ENCODE measurements around the gene FN1.
A peak's percentile ranks its signal among the peaks of the same experiment; 100 is the strongest.

Gene FN1

GRCh38 chr2:215324811-215325210, 111.1 kb downstream of the FN1 start:
- DNase-seq = no peak

GRCh38 chr2:215320679-215321078, 115.2 kb downstream of the FN1 start:
- DNase-seq = no peak

- DNase-seq = no peak
Measured at GRCh38 chr2:215320102-215320501, 115.8 kb downstream of the FN1 start.

- no peak for DNase-seq
Measured at GRCh38 chr2:215319500-215319899, 116.4 kb downstream of the FN1 start.

- DNase-seq = no peak
Measured at GRCh38 chr2:215316336-215316735, 119.5 kb downstream of the FN1 start.

- DNase-seq = no peak
Measured at GRCh38 chr2:215315301-215315700, 120.6 kb downstream of the FN1 start.

- DNase-seq = no peak
Measured at GRCh38 chr2:215314896-215315295, 121.0 kb downstream of the FN1 start.

- DNase-seq = no peak
Measured at GRCh38 chr2:215313255-215313613, 122.6 kb downstream of the FN1 start.

- DNase-seq = peak; percentile 93
Measured at GRCh38 chr2:215311625-215312396, 124.1 kb downstream of the FN1 start, which contains the start of gene ATIC. ATIC (plus strand) TSS chr2:215312059; CDS start chr2:215312143, 84 bp downstream.

GRCh38 chr2:215311259-215311624, 124.6 kb downstream of the FN1 start:
- peak; percentile 46 for DNase-seq
